GM12801 (cell line): Measurements from ENCODE around the gene PDZRN3.

Experiments
- CTCF ChIP-seq: IDR thresholded peaks from one replicate; pipeline ENCODE4 v1.5.1; 2011; ENCODE audit warnings: control low read depth; ENCODE audit not compliant: insufficient read length; ENCODE audit errors: extremely low read depth

PDZRN3 gene

DNA sequence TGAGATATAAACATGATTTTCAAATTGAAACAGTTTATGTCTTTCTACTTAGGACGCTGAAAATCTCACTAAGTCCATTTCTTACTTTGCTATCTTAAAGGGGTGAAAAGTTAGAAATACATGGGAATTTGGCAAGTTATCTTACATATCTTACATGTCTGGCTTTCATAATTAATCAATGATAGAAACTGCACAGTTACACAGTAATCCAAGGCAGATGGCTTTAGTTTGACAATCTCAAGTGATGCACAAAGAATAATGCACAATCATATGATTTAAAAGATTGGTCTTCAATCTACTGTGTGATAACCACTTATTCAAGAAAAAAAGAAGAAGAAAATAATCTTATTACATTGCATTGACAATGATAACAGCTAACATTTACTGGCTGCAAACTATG, 14.2 kb downstream of the PDZRN3 start:
- TF ChIP-seq CTCF: no peak

GRCh38 chr3:73609655-73610054, 15.1 kb downstream of the PDZRN3 start:
- TF ChIP-seq CTCF: no peak

GRCh38 chr3:73609315-73609641, 15.5 kb downstream of the PDZRN3 start:
- TF ChIP-seq CTCF: no peak

- no peak for TF ChIP-seq CTCF
Observed at GRCh38 chr3:73608456-73609314, 16.1 kb downstream of the PDZRN3 start.

DNA sequence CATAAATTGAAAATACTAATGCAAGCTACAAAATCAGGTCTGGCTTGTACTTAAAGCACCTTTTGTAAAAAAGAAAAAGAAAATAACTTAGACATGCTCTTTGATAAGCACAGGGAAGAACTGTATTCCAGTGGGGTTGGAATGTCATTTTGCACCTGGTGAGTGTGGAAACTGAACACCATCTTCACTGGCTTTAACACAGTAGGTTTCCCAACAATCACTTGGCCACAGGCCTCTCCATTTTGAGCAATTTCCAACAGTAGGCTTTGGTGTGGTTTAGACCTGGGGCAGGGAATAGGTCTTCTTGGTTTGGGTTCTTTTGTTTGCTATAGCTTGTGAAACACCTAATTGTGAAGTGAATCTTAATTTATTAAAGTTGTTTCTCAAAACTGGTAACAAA, 18.9 kb downstream of the PDZRN3 start:
- TF ChIP-seq CTCF: no peak

- no peak for TF ChIP-seq CTCF
Observed at GRCh38 chr3:73605412-73605811, 19.3 kb downstream of the PDZRN3 start.

GRCh38 chr3:73604451-73604850, 20.3 kb downstream of the PDZRN3 start:
- TF ChIP-seq CTCF: no peak
